ENCODE results near the gene RAD9A.

- TF ChIP-seq POLR2A (IDR thresholded peaks at IDR 0.05) (no peak), CTCF (IDR thresholded peaks at IDR 0.05) (no peak)
These were observed 43.6 kb upstream of the RAD9A start for GRCh38 chr11:67347964-67348749.

All from heart left ventricle (tissue), 13 donors.